NOMO-1 (cell line): Measurements from ENCODE around the gene GPSM1.
"Not testable (repeated sequence)": the region's sequence is repeated elsewhere in the genome, so short reads cannot be mapped to it uniquely, and the experiment has no call there.

Source experiments
- DNase-seq, 2 experiments: peaks; one replicate each; lab custom pipeline; 2025; ENCODE audit not compliant: unreplicated experiment in 2 of 2; lab: John Stamatoyannopoulos, UW

GPSM1 gene

DNA sequence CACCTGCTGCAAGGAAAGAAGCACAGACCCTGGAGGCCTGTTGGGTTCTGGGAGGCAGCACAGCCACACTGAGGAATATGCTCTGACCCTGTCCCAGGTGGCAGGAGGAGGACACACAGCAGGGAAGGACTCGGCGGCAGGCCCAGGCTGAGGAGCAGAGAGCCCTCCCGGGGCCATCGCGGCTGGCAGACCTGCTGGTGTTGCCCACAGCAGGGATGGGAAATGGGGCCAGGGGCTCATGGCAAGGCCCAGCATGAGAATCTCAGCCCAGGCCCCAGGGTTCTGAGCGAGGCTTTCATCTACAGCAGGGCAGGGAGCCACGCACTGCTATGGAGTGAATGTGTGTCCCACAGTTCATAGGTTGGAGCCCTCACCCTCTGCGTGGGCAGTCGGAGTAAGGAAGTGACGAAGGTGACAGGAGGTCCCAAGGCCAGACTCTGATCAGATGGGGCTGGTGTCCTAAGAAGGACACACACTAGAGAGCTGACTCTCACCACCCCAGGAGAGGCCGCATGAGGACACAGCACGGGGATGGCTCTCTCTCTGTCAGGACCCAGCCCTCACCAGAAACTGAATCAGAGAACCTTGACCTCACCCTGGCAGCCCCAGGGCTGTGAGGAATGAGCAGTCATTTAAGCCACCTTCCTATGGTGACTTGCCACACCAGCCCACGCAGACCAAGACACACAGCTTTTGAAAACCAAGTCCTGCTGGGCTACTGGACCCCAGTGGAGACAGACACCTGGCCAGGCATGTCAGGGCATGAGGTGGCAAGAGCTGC is 10.3 kb upstream of the GPSM1 start:
- DNase-seq: no peak

- DNase-seq: no peak
Measured at GRCh38 chr9:136317695-136318094, 9.6 kb upstream of the GPSM1 start.

GRCh38 chr9:136318111-136318775 is 9.1 kb upstream of the GPSM1 start:
- DNase-seq: no peak

DNA sequence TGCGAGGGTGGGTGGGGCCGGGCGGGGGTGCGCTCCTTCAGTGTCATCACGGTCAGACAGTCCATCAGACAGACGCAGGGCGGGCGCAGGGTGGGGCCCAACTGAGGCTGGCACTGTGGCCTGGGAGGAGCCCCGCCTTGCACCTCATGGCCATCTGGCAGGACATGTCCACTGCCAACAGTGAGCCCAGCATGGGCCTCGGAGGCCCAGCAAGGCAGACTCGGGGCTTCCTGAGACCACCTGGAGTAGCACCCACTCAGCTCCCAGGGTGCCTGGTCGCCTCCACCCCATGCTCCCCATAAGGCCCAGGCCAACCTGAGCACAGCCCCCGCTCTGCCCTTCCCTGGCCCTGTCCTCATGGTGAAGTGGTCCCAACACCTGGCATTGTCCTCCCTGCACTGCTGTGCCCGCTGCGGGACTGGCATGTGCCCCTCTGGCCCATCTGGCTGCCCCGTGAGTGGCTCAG is 8.5 kb upstream of the GPSM1 start:
- no peak for DNase-seq

GRCh38 chr9:136319244-136319643 is 8.1 kb upstream of the GPSM1 start:
- DNase-seq: not testable (repeated sequence)

- not testable (repeated sequence) for DNase-seq
Measured at GRCh38 chr9:136319955-136320354, 7.4 kb upstream of the GPSM1 start.

DNA sequence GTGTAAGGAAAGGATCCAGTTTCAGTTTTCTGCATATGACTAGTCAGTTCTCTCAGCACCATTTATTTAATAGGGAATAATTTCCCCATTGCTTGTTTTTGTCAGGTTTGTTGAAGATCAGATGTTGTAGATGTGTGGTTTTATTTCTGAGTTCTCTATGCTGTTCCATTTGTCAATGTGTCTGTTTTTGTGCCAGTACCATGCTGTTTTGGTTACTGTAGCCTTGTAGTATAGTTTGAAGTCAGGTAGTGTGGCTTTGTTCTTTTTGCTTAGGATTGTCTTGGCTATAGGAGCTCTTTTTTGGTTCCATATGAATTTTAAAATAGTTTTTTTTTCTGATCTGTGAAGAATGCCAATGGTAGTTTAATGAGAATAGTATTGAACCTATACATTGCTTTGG is 6.4 kb upstream of the GPSM1 start:
- not testable (repeated sequence) for DNase-seq

DNA sequence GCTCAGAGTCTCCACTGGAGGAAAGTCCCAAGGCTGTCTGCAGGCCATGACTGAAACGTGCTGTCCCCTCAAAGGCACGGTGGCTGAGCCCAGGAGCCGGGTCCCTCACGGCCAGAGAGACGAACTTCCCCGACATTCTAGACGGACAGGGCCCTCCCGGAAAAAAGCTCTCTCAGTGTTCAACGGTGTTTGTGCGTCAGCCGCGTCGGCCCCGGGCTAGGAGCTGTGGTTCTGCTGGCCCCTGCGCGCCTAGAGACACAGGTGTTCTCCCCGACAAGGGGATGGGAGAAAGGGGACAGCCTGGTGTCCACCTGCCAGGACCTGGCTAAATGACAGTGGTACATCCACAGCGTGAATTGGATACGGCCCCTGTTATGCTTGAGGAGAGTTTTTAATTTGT is 5.8 kb upstream of the GPSM1 start:
- DNase-seq: no peak

DNA sequence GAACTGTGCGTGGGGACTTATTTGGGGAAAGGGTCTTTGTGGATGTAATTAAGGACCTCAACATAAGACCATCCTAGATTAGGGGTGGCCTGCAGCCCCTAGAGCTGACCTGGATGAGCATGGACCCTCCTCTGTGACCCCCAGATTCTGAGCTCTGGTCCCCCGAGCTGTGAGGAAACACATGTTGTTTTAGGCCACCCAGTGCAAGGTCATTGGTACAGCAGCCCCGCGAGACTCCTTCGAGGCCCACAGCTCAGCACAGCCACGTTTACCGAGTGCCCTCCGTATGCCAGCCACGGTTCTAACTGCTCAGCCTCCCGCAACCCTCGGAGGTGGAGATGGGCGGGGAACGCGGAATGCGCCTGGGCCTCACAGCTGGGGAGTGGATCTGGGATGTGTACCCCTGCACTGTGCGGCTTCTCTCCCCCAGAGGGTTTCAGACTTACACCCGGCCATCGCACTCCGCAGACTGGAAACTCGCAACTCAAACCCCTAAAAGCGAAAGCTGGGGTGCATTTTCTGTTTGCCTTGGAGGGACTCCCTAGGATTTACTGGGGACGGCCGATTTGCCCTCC is 4.5 kb upstream of the GPSM1 start:
- no peak for DNase-seq

DNA sequence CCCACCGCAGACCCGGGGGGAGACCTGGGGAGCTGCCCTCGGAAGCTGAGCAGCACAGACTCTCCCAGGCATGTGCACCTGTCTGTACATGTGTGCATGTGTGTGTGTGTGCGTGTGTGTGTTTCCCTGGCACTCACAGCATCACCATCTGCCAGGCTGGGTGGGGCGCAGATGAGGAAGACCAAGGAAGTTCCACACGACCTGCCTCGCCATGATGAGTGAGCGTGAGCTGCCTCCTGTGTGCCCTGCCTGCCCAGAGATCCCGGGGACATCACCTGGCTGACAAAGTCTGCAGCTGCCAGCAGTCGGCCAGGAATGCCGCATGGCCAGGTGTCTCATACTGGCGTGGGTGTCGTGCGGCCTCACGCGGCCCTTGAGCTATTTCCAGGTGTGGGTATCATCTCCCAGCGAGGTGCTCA is 4.0 kb upstream of the GPSM1 start:
- DNase-seq: no peak

DNA sequence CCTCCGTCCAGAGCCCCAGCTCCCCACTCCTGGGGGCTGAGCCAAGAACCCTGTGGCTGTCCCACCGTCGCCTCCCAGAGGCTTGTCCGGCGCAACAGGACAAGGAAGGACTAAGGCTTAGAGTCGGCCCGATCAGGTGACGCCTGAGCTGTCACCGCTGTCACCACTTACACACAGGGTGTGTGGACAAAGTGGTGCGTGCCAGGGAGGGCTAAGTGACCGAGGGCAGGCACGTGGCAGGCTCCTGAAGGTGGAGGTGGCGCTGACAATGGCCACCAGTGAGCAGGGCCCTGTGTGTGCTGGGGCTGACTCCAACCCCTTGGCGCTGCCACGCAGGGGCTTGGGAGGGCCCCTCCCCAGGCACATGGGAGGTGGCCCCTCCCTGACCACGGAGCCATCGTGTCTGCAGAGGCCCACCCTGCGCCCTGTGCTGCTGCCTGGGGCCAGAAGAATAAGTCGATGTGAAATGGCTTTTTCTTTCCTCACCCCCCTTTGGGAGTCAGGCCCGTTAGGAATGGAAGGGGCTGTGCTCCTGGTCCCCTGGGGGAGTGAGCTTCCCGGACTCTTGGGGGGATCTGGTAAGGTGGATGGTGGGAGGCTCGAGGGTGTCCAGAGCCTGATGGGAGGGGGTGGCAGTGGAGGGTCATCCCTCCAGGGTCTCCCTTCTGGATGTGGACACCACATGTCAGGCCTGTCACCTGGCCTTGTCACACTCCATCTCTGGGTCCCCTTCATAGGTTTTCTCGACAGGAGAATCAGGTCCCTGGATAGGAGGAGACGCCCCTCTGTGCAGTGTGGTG is 2.6 kb upstream of the GPSM1 start:
- no peak for DNase-seq

DNA sequence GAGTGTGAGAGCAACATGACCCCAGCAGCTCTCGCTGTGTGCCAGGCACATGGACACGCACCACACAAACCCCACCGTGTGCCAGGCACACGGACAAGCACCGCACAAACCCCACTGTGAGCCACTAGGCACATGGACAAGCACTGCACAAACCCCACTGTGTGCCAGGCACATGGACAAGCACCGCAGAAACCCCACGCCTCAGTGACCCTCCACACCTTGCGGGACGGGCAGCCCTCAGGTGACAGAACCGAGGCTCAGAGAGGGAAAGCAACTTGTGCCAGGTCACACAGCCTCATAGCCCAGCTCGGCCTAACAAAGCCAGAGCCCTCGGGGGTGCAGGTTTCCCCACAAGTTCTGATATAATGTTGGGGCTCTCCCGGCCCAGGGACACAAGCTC is 2.0 kb upstream of the GPSM1 start:
- DNase-seq: no peak

GRCh38 chr9:136326061-136326760 is 1.1 kb upstream of the GPSM1 start:
- no peak for DNase-seq

GRCh38 chr9:136326761-136327303 is 507 bp upstream of the GPSM1 start:
- DNase-seq: no peak

DNA sequence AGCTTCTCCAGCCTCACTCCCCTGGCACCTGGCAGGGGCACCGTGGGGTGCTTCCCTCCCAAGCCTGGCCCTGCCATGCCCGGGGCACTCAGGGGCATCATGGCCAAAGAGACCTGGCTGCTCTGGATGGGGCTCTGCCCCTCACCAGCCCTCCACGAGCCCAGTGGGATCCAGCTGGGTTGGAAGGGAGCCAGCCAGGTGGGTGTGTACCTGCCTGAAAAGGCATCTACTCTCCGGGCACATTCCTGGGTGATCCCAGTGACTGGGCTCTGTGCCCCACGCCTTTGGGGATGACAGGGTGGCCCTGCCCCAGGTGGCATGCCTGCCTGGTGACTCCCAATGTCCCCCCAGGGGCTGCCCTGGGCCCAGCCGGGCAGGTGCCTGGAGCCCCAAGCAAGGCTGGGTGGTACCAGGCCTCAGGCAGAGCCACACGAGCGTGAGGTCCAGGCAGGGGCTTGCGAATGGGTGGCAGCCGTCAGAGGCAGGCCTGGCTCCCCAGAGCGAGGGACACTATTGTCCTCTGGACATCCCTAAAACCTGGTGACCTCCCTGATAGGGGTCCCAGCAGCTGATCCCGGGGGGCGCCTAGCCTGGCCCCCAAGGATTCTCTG is 777 bp downstream of the GPSM1 start:
- DNase-seq: no peak

- no peak for DNase-seq
Measured at GRCh38 chr9:136328622-136329041, 1.3 kb downstream of the GPSM1 start.

DNA sequence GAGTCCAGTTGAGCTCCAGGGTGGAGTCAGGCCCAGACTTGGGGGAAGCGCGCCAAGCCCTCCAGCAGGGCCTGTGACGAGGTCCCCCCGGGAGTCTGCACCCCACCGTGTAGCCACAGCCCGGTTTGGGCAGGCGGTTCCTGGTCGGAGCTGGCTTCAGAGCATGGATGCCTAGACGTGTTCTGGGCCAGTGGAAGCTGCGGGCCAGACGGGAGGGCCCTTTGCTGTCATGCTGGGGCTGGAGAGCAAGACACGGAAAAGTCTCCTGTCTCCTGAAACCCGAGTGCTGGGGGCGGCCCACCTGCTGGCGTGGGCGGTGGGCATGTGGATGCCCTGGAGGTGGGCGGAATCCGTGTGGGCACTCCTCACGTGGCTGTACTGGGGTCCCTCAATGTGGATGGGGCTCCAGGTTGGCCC is 1.9 kb downstream of the GPSM1 start:
- no peak for DNase-seq

DNA sequence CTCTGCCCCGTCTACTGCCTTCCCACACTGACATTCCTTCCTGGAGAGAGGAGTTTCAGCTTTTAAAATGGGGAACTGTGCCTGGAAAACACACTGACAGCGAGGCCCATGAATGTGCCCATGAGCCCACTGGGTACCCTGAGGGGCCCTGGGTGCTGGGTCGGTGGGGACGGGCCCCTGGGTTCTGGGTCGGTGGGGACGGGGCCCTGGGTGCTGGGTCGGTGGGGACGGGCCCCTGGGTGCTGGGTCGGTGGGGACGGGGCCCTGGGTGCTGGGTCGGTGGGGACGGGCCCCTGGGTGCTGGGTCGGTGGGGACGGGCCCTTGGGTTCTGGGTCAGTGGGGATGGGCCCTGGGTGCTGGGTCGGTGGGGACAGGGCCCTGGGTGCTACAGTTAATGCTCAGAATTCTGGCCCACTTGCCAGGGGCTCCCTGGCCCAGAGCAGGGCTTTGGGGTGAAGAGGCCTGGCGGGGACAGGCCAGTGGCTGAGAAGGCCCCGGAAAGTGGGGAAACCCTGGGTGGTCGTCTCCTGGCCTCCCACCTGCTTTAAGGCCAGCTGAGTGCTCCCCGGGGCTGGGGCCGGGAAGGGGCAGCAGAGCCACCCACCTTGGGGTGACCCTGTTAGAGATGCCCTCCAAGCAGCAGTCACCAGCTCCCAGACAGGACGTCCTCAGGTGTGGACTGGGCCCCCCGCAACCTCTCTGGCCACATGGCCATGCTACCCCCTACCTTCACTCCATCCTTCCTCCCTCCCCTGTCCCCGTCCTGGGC is 2.5 kb downstream of the GPSM1 start:
- no peak for DNase-seq

- DNase-seq: no peak
Measured at GRCh38 chr9:136330406-136330990, 3.2 kb downstream of the GPSM1 start.
